HEK293 (cell line): Measurements from ENCODE around the gene OPCML.

Experiments used
- CTCF ChIA-PET: fragments of 350-600 bp; formaldehyde crosslinking; extraction: SDS; loops from one replicate; lab custom pipeline; 2021; ENCODE audit warnings: antibody characterized with exemption; lab: Yijun Ruan, JAX
- POLR2A ChIA-PET: fragments of 300-600 bp; formaldehyde crosslinking; extraction: SDS; loops from one replicate; lab custom pipeline; 2020; ENCODE audit warnings: antibody characterized with exemption, inconsistent platforms; lab: Yijun Ruan, JAX
- H3K27ac ChIP-seq: fragments of 200-500 bp; sonication (Bioruptor generic); 2 replicates; pipeline ENCODE4 v1.5.1; 2014; ENCODE audit warnings: low read depth, low read length, control low read depth, inconsistent platforms; ENCODE audit errors: extremely low read depth
- H3K36me3 ChIP-seq, 2 experiments: fragments of 200-500 bp in 1 of 2; sonication (Bioruptor generic) in 1 of 2; 1 replicate in 1 of 2; 2 replicates in 1 of 2; pipeline ENCODE4 v1.5.1; 2014 to 2017; ENCODE audit warnings: inconsistent platforms in 2 of 2, low read length in 2 of 2; ENCODE audit not compliant: control insufficient read depth in 2 of 2, insufficient read depth in 1 of 2
- H3K4me1 ChIP-seq: fragments of 200-500 bp; sonication (Bioruptor generic); 2 replicates; pipeline ENCODE4 v1.5.1; 2014; ENCODE audit warnings: mild to moderate bottlenecking, low read length, inconsistent platforms; ENCODE audit not compliant: control insufficient read depth, insufficient read depth
- H3K4me3 ChIP-seq: 2 replicates; pipeline ENCODE4 v1.5.1; 2011; ENCODE audit warnings: low read depth, mild to moderate bottlenecking, control low read depth, low read length, moderate library complexity
- H3K9me3 ChIP-seq: fragments of 200-500 bp; sonication (Bioruptor generic); 2 replicates; pipeline ENCODE4 v1.5.1; 2014; ENCODE audit warnings: low read depth, low read length, inconsistent platforms; ENCODE audit not compliant: control insufficient read depth, insufficient read depth
- GLI4 ChIP-seq: fragments of 450-650 bp; formaldehyde crosslinking; IDR thresholded peaks from 2 replicates; pipeline ENCODE4 v1.5.1; 2016; ENCODE audit warnings: missing biosample characterization, missing genetic modification characterization
- IKZF3 ChIP-seq: fragments of 450-650 bp; IDR thresholded peaks from 2 replicates; pipeline ENCODE4 v1.5.0; 2018; ENCODE audit warnings: missing biosample characterization, mild to moderate bottlenecking, missing genetic modification characterization, moderate library complexity
- MEIS1 ChIP-seq: sonication (generic); formaldehyde crosslinking; IDR thresholded peaks from 2 replicates; pipeline ENCODE4 v1.8.1; 2022; ENCODE audit warnings: missing genetic modification reagents, mild to moderate bottlenecking, borderline replicate concordance
- SCRT2 ChIP-seq: fragments of 450-650 bp; formaldehyde crosslinking; IDR thresholded peaks from 2 replicates; pipeline ENCODE4 v1.5.1; 2016; ENCODE audit warnings: missing biosample characterization, missing genetic modification characterization
- ZFP69B ChIP-seq: fragments of 450-650 bp; formaldehyde crosslinking; IDR thresholded peaks from 2 replicates; pipeline ENCODE4 v1.5.1; 2016; ENCODE audit warnings: missing biosample characterization, missing genetic modification characterization
- ZIC2 ChIP-seq: fragments of 450-650 bp; formaldehyde crosslinking; IDR thresholded peaks from 2 replicates; pipeline ENCODE4 v1.5.1; 2016; ENCODE audit warnings: missing biosample characterization, missing genetic modification characterization
- ZNF112 ChIP-seq: fragments of 450-650 bp; formaldehyde crosslinking; IDR thresholded peaks from 2 replicates; pipeline ENCODE4 v1.5.0; 2017; ENCODE audit warnings: missing biosample characterization, missing genetic modification characterization
- ZNF202 ChIP-seq: fragments of 450-650 bp; formaldehyde crosslinking; IDR thresholded peaks from 2 replicates; pipeline ENCODE4 v1.5.1; 2016; ENCODE audit warnings: missing biosample characterization, missing genetic modification characterization, borderline replicate concordance
- ZNF274 ChIP-seq, 2 experiments: fragments of 200-500 bp in 1 of 2; fragments of 450-650 bp in 1 of 2; sonication (Bioruptor generic) in 1 of 2; formaldehyde crosslinking in 1 of 2; IDR thresholded peaks; 2 replicates each; pipeline versions ENCODE4 v1.5.1 to v1.6.1; 2014 to 2016; ENCODE audit warnings: borderline replicate concordance in 1 of 2, inconsistent platforms in 1 of 2, low read length in 1 of 2, missing biosample characterization in 1 of 2, missing genetic modification characterization in 1 of 2
- ZNF341 ChIP-seq: fragments of 450-650 bp; formaldehyde crosslinking; IDR thresholded peaks from 2 replicates; pipeline ENCODE4; 2016; ENCODE audit warnings: low read depth, missing biosample characterization, missing genetic modification characterization
- ZNF416 ChIP-seq: fragments of 450-650 bp; formaldehyde crosslinking; IDR thresholded peaks from 2 replicates; pipeline ENCODE4 v1.5.1; 2016; ENCODE audit warnings: missing biosample characterization, missing genetic modification characterization
- ZNF548 ChIP-seq: fragments of 450-650 bp; formaldehyde crosslinking; IDR thresholded peaks from 2 replicates; pipeline ENCODE4 v1.5.1; 2016; ENCODE audit warnings: missing biosample characterization, missing genetic modification characterization
- ZNF585B ChIP-seq: fragments of 450-650 bp; formaldehyde crosslinking; IDR thresholded peaks from 2 replicates; pipeline ENCODE4 v1.5.1; 2016; ENCODE audit warnings: missing biosample characterization, missing genetic modification characterization
- ZNF624 ChIP-seq: fragments of 450-650 bp; formaldehyde crosslinking; IDR thresholded peaks from 2 replicates; pipeline ENCODE4 v1.5.1; 2017; ENCODE audit warnings: missing biosample characterization, missing genetic modification characterization
- ZNF76 ChIP-seq: fragments of 450-650 bp; formaldehyde crosslinking; IDR thresholded peaks from 2 replicates; pipeline ENCODE4; 2016; ENCODE audit warnings: low read depth, missing biosample characterization, missing genetic modification characterization, borderline replicate concordance
- ZNF785 ChIP-seq: fragments of 450-650 bp; formaldehyde crosslinking; IDR thresholded peaks from 2 replicates; pipeline ENCODE4 v1.5.1; 2016; ENCODE audit warnings: missing biosample characterization, missing genetic modification characterization
- ZSCAN30 ChIP-seq: fragments of 450-650 bp; IDR thresholded peaks from 2 replicates; pipeline ENCODE4 v1.5.1; 2018; ENCODE audit warnings: missing biosample characterization, mild to moderate bottlenecking, missing genetic modification characterization, moderate library complexity
- ZXDB ChIP-seq: fragments of 450-650 bp; formaldehyde crosslinking; IDR thresholded peaks from 2 replicates; pipeline ENCODE4 v1.5.1; 2016; ENCODE audit warnings: missing biosample characterization, missing genetic modification characterization
- TF ChIP-seq, protein P1 (sequence below): fragments of 450-650 bp; formaldehyde crosslinking; IDR thresholded peaks from 2 replicates; pipeline ENCODE4 v1.5.1; 2016; ENCODE audit warnings: missing biosample characterization, missing genetic modification characterization
- TF ChIP-seq, protein P2 (sequence below): fragments of 450-650 bp; formaldehyde crosslinking; optimal IDR thresholded peaks from 2 replicates; pipeline ENCODE3; 2016; ENCODE audit warnings: missing biosample characterization, mild to moderate bottlenecking, missing genetic modification characterization
- TF ChIP-seq, protein P3 (sequence below): fragments of 450-650 bp; formaldehyde crosslinking; IDR thresholded peaks from 2 replicates; pipeline ENCODE4 v1.5.1; 2016; ENCODE audit warnings: missing biosample characterization, missing genetic modification characterization, borderline replicate concordance
- TF ChIP-seq, protein P4 (sequence below): fragments of 450-650 bp; formaldehyde crosslinking; IDR thresholded peaks from 2 replicates; pipeline ENCODE4 v1.5.1; 2016; ENCODE audit warnings: missing biosample characterization, missing genetic modification characterization

Gene OPCML

DNA sequence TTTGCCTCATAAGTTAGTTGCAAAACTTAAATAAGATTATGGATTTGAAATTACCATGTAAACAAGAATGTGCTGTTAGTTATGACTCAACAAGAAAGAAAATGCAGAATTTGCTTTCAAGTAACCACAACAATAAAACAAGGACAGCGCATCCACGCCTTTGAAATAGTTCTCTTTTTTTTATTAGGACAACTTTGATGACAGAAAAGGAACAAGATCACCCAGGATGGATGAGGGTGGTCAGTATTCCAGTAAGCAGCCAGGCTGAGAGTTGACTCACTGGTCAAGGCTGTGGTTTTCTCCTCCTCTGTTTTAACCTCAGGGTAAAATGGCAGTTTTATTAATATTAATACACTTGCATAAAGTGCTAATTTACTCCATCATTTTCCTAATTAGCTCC is 544.4 kb downstream of the OPCML start:
- H3K36me3 ChIP-seq, result no peaks in the 10 kb centered on the region
- H3K27ac ChIP-seq, result no peak overlapping the region
- TF ChIP-seq ZFP69B (tag by site-specific recombination), result no peak
- TF ChIP-seq ZNF548 (tag by site-specific recombination), result no peak
- no peak for TF ChIP-seq ZNF785 (tag by site-specific recombination)
- no peak for TF ChIP-seq ZNF624
- no peak for TF ChIP-seq ZNF76 (tag by site-specific recombination)
- no peak for TF ChIP-seq ZSCAN30 (tag by site-specific recombination)
- TF ChIP-seq, protein P1, sequence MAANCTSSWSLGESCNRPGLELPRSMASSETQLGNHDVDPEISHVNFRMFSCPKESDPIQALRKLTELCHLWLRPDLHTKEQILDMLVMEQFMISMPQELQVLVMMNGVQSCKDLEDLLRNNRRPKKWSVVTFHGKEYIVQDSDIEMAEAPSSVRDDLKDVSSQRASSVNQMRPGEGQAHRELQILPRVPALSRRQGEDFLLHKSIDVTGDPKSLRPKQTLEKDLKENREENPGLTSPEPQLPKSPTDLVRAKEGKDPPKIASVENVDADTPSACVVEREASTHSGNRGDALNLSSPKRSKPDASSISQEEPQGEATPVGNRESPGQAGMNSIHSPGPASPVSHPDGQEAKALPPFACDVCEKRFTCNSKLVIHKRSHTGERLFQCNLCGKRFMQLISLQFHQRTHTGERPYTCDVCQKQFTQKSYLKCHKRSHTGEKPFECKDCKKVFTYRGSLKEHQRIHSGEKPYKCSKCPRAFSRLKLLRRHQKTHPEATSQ, result no peak
- no peak for TF ChIP-seq ZNF341 (tag by site-specific recombination)
- TF ChIP-seq ZNF585B (tag by site-specific recombination), result no peak
- TF ChIP-seq, all 188 proteins: peak for 0
- H3K4me1 ChIP-seq, result 0 out of 2 replicates have a peak, but pooled peaks cover 3% of the 10 kb centered on the region
- no peak overlapping the region for H3K4me3 ChIP-seq
- no peaks in the 10 kb centered on the region for H3K9me3 ChIP-seq
- CTCF ChIA-PET, result interaction anchor here (0.6 kb wide), 1 partner anchor 677 kb away, joined by 3 read pairs; no protein-coding TSS in a partner anchor
- POLR2A ChIA-PET, result no interaction called here

DNA sequence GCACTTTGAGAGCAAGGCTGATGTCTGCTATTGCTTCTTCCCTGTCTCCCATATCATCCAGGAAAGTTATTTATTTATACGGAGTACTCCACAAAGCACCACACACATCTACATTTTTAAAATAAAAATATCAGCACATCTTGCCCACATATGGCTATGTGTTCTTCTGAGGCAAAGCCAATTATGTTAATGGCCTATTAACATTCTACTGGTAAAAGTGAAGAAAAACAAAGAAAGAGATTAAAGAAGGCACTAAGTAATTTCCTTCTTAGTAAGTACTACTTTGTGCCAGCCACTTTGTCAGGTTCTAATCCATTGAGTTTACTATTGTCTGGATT is 548.7 kb downstream of the OPCML start:
- Histone ChIP-seq H3K36me3 (no peaks in the 10 kb centered on the region), H3K4me3 (no peak overlapping the region), H3K4me1 (0 out of 2 replicates have a peak, but pooled peaks cover 3% of the 10 kb centered on the region), H3K27ac (no peak overlapping the region), H3K9me3 (no peaks in the 10 kb centered on the region)
- TF ChIP-seq ZNF274 (IDR thresholded peaks at IDR 0.05; ENCODE audit: low read length), result no peak
- no peak for TF ChIP-seq ZNF274 (tag by site-specific recombination; IDR thresholded peaks at IDR 0.05; ENCODE audit: borderline replicate concordance)
- no peak for TF ChIP-seq ZFP69B (tag by site-specific recombination)
- TF ChIP-seq, protein P2, sequence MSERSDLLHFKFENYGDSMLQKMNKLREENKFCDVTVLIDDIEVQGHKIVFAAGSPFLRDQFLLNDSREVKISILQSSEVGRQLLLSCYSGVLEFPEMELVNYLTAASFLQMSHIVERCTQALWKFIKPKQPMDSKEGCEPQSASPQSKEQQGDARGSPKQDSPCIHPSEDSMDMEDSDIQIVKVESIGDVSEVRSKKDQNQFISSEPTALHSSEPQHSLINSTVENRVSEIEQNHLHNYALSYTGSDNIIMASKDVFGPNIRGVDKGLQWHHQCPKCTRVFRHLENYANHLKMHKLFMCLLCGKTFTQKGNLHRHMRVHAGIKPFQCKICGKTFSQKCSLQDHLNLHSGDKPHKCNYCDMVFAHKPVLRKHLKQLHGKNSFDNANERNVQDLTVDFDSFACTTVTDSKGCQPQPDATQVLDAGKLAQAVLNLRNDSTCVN, result no peak
- no peak for TF ChIP-seq ZNF202
- TF ChIP-seq ZIC2 (tag by site-specific recombination), result no peak
- TF ChIP-seq IKZF3 (tag by site-specific recombination), result no peak
- no peak for TF ChIP-seq ZNF416 (tag by site-specific recombination)
- TF ChIP-seq MEIS1, result no peak
- ChIA-PET POLR2A (no interaction called here), CTCF (no interaction called here)

DNA sequence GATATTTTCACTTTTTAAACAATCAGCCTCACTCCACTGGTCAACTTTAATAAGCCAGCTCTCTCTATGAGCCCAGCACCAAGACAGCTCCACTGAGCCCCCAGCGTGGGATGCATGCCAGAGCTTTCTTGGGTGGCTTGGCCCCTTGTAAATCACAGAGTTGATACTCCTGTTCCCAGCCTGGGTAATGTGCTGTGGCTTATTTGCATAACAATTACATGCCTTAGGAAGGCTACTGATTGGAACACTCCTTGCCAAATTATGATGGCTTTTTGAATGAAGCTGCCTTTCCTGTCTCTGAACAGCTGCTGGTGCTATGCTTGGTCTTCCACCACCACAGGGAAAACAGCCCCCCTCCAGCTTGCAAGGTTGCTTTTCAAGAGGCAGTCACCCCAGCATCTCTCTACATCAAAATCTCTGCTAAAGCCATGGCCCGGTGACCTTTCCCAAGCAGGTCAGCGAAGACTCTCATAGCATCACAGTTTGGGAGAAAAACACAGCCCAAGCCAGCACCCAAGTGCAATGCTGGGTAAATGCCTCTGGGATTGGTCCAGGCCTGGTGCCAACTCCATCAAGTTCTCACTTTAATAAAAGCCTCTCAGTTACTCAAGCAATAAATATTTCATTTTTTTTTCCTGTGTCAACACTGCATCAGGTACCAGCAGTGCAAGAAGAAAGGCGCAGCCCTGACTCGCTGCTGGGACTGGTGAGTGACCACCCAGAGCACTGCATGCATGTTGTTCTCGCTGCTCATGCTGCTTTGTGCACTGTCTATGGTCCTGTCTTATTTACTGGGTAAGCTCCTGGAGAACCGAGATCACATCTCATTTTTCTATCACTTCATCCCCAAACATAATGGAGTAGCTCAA is 549.3 kb downstream of the OPCML start:
- Histone ChIP-seq H3K4me3 (no peak overlapping the region), H3K4me1 (0 out of 2 replicates have a peak, but pooled peaks cover 3% of the 10 kb centered on the region), H3K36me3 (no peaks in the 10 kb centered on the region), H3K9me3 (no peaks in the 10 kb centered on the region), H3K27ac (no peak overlapping the region)
- ChIA-PET POLR2A (no interaction called here), CTCF (interaction anchor here (0.7 kb wide), 1 partner anchor 1844 kb away, joined by 3 read pairs; no protein-coding TSS in a partner anchor)
- TF ChIP-seq, protein P3, sequence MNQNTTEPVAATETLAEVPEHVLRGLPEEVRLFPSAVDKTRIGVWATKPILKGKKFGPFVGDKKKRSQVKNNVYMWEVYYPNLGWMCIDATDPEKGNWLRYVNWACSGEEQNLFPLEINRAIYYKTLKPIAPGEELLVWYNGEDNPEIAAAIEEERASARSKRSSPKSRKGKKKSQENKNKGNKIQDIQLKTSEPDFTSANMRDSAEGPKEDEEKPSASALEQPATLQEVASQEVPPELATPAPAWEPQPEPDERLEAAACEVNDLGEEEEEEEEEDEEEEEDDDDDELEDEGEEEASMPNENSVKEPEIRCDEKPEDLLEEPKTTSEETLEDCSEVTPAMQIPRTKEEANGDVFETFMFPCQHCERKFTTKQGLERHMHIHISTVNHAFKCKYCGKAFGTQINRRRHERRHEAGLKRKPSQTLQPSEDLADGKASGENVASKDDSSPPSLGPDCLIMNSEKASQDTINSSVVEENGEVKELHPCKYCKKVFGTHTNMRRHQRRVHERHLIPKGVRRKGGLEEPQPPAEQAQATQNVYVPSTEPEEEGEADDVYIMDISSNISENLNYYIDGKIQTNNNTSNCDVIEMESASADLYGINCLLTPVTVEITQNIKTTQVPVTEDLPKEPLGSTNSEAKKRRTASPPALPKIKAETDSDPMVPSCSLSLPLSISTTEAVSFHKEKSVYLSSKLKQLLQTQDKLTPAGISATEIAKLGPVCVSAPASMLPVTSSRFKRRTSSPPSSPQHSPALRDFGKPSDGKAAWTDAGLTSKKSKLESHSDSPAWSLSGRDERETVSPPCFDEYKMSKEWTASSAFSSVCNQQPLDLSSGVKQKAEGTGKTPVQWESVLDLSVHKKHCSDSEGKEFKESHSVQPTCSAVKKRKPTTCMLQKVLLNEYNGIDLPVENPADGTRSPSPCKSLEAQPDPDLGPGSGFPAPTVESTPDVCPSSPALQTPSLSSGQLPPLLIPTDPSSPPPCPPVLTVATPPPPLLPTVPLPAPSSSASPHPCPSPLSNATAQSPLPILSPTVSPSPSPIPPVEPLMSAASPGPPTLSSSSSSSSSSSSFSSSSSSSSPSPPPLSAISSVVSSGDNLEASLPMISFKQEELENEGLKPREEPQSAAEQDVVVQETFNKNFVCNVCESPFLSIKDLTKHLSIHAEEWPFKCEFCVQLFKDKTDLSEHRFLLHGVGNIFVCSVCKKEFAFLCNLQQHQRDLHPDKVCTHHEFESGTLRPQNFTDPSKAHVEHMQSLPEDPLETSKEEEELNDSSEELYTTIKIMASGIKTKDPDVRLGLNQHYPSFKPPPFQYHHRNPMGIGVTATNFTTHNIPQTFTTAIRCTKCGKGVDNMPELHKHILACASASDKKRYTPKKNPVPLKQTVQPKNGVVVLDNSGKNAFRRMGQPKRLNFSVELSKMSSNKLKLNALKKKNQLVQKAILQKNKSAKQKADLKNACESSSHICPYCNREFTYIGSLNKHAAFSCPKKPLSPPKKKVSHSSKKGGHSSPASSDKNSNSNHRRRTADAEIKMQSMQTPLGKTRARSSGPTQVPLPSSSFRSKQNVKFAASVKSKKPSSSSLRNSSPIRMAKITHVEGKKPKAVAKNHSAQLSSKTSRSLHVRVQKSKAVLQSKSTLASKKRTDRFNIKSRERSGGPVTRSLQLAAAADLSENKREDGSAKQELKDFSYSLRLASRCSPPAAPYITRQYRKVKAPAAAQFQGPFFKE (tag by site-specific recombination), result no peak
- TF ChIP-seq, protein P4, sequence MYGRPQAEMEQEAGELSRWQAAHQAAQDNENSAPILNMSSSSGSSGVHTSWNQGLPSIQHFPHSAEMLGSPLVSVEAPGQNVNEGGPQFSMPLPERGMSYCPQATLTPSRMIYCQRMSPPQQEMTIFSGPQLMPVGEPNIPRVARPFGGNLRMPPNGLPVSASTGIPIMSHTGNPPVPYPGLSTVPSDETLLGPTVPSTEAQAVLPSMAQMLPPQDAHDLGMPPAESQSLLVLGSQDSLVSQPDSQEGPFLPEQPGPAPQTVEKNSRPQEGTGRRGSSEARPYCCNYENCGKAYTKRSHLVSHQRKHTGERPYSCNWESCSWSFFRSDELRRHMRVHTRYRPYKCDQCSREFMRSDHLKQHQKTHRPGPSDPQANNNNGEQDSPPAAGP (tag by site-specific recombination), result no peak
- TF ChIP-seq ZXDB (tag by site-specific recombination), result no peak
- TF ChIP-seq GLI4 (tag by site-specific recombination), result no peak
- no peak for TF ChIP-seq ZNF112 (tag by site-specific recombination)
- no peak for TF ChIP-seq SCRT2 (tag by site-specific recombination)
